Measurements from ENCODE around the gene CHST9.
A peak's percentile ranks its signal among the peaks of the same experiment; 100 is the strongest.

CHST9 gene

DNA sequence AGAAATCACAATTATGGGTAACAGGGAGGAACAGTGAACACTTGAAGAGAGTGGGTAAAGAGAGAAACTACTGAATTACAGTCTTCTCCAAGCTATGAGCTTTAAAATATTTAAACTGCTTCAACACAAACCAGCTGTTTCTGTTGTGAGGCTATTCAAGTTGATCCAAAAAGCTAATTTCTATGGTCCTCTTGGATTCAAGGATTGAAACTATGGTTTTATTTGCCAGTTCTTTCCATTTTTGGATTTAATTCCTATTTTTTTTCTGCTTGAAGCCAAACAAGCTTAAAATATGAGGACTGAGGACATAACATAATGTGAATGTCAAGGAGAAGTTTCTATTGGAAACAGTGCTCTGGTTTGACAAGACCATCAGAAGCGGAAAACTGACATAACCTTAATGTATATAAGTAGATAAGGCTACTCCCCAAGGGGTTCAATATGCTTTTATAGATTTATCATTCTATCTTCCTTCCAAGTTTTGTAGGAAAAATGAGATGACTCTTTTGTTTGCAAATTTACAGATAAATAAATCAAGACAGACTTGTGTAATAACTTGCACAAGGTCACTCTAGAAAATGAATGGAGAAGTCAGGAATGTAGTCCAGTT lies 258.9 kb downstream of the CHST9 start:
- peak in 1 of 4 experiments; percentile 8 for DNase-seq

DNA sequence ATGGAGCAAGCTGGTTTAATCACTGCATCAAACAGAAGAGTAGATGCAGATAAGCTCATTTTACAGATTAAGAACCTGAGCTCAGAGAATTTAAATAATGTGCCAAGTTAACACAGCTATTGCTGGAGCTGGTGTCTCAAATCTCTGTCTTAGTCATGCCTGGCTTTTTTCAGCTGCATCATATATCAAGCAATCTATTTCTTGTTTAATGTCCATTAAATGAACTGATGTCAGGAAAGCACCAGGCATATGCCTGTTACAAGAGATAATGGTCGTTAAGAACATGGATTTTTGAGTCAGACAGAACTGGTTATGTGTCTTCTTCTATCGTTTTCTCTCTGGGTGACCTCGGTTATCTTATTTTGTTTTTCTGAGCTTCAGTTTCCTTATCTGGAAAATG lies 259.8 kb downstream of the CHST9 start:
- DNase-seq = no peak

DNA sequence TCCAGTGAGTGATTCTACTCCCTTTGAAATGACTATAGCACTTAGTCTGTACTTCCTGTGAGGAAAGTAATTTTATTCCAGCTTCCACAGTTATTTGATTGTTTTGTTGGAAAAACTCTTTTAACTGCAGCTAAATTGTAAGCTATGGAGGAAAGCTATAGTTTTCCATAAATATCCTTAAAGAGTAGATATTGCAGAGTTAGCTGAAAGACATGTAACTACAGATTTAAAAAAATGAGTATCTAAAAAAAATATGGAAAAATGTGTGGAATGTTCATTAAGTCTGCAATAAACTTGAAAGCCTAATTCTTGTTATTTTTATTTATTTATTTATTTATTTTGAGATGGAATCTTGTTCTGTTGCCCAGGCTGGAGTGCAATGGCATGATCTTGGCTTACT lies 262.8 kb downstream of the CHST9 start:
- no peak for DNase-seq

DNA sequence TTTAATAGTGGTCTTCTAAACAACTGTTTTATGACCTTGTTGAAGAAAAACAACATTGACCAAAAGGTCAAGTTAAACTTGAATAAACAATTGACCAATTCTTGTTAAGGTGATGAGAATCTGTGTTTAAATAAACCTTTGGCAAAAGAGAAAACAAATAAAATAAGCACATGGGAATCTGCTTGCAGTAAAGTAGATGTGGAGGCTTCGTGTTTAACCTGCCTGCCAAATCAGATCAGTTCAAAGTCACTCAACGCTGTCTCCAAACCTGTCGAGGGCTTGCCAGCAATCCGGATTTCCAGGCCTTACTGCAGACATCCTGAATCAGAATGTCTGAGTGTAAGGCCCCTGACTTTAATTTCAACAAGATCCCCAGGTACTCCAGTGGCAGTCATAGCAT lies 264.5 kb downstream of the CHST9 start:
- DNase-seq = no peak

DNA sequence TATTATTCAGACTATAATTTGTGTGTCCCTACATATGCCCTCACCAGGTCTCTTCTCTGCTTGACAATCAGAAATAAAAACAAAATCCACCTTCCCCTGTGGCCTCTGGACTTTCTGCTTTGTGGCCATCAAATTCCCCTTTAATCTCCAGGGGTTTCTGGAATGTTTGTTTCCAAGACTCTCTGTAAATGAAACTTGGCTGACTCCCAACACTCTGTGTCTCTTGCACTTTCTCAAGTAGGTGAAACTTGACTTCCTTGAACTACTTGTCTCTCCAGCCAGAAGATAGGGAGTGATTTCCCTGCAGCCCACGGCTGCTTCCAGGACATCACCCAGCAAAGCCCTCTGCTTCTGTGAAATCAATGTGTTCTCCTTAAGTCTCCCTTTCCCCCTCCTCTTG lies 265.5 kb downstream of the CHST9 start:
- no peak for DNase-seq

DNA sequence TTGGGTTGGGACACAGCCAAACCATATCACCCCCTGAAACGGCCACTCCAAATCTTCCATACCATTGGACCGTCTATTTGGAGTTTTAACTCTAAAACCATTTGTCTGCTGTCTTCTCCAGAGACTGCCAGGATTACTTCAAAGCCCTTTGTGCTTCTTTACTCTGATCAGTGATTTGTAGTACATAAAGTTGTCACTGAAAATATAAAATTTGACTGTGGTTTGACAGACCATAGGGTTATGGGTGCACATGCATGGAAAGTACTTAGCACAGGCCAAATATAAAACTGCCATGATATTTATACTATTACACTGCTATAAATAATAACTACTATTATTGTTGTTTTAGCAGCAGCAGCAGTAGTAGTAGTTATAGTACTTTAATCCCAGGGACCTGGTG lies 265.9 kb downstream of the CHST9 start:
- DNase-seq = no peak

DNA sequence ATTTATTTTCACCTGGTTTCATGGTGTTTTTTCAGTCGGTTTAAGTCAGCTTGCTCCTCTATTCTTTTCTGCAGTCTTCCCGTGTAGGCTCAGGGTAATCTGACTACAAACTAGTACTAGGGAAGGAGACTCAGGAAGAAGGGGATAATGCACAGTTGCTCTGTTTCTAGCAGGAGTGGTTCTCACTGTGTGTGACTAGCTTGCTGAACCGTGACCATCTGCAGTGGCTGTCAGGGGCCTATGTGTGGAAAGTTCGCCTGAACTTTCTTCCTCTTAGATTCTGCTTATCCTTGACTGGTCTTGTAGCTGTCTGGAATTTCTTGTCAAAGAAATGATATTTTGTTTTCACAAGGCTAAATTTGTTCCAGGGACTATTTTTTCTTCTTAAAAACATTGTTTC lies 273.3 kb downstream of the CHST9 start:
- no peak for DNase-seq

DNA sequence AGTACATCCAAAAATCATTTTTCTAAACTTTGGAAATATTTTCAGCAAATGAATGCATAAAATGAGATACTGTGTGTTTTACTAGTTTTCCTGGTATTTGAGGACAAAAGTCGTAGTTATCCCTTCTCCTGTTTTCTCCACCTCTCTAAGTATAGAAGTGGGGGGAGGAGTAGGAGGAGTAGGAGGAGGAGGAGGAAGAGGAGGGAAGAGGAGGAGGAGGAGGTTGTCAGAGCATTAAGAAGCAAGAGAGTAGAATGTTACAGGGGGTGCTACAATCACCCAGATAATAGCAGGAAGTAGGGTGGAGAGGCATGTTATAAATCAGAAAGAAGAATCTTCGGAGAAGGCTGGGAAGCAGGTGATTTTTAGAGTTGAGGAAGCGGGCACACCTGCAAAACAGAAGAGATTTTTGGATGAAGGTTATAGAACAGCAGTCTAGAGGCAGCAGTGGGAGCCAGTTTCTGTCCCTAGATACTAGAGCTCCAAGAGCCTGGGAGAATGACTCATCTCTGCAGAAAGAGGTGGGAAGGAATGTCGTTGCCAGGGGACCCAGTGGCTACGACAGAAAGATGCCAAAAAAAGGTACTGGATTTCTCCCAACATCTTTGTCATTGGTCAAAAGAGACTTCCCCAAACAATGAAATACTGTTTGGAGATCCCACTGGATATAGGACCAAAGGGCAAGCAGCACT lies 275.4 kb downstream of the CHST9 start:
- no peak for DNase-seq

DNA sequence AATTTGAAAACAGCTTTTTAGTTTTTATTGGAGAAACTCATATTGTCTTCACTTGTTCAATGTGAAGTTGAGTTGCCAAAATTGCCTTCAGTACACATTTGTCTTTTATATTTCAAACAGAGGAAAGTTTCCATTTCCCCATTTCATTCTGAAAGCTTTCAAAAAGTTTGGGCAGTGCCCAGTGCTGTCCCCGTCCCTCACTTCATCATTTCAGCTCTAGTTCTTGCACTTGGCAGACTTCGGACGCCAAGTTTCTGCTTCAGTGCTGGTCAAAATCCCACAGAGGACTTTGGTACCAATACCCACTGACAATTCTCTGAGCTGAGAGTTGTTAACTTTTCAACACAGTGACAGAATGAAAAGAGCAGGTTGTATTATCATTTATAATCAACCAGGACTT lies 276.2 kb downstream of the CHST9 start:
- DNase-seq = no peak

DNA sequence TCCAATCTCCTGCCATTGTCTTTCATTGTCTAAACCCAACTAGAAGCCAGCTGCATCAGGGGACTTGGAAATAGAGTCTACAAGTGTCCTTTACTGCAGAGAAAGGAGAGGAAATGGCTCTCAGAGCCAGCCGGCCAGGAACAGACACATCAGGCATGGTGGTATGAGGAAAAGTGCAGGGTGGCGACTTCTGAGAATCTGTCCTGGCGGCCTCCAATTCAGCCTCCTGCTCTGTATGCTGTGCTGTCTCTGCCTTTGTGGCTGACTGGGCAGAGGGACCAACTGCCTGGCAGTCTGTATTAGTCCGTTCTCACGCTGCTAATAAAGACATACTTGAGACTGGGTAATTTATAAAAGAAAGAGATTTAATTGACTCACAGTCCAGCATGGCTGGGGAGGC lies 282.8 kb downstream of the CHST9 start:
- no peak for DNase-seq

DNA sequence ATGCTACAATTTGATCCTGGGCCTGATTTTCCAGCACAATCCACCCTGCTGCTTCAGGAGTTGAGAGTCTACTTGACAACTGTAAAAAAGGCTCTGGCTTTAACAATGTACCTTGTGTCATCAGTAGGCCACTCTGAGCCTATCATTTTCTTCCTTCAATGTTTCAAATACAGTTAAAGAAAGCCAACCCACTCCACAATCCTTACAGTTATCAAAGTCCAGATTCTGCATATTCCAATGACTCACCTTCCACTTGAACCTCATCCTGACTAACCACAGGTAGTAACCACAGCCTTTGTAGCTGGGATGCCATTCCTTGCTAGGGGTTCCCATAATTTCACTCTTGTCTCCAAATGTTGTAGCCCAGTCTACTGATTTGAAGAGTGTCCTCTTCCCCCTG lies 284.1 kb downstream of the CHST9 start:
- no peak for DNase-seq

DNA sequence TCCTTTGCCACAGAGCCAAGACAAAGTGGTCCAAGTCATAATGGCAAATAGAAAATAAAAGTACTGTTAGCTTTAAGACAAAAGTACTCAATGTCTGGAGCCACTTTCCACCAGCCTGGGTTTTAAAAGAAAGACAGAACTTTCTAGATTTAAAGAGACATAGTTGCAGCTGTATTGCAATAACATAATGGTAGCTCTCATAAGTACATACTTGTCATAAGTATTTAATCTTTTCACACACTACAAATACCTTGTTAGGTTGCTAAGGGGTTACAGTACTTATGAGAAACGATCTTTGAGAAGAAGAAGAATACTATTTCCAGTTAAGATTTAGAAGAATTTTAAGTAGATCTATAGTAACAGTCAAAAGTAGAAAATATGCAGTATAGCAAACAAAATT lies 290.7 kb downstream of the CHST9 start:
- no peak for DNase-seq

DNA sequence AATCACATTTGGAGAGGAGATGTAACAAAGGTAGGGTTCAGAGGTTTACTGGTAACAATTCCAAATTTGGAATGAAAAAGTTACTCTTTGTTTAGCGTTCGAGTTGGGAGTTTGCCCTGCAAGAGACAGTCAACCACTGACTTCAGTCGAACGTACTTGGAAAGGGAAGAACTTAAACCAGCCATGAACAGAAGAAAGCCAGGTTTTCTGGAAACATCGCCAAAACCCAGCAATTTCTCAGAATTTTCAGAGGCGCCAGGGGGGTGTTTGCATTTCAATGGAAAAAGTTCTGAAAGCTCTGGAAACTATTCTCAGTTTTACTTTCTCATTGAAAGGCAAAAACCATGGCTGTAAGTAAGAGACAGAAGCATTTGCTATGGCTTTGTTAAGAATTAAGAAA lies 291.1 kb downstream of the CHST9 start:
- DNase-seq = no peak

DNA sequence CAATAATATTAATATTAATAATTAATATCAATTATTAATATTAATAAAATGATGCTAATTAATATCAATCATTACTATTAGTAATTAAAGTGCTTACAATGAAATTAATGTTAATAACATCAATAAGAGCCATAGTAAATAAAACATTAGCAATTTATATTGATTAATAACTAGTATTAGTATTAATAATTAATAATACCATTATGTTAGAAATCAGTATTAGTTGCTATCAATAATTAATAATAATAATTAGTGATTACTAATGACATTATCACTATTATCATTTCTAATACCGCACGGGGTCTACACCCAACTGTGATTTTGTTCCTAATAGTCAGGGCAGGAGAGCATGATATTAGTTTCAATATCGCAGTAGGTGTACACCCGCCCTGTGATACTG lies 296.8 kb downstream of the CHST9 start:
- DNase-seq = no peak

DNA sequence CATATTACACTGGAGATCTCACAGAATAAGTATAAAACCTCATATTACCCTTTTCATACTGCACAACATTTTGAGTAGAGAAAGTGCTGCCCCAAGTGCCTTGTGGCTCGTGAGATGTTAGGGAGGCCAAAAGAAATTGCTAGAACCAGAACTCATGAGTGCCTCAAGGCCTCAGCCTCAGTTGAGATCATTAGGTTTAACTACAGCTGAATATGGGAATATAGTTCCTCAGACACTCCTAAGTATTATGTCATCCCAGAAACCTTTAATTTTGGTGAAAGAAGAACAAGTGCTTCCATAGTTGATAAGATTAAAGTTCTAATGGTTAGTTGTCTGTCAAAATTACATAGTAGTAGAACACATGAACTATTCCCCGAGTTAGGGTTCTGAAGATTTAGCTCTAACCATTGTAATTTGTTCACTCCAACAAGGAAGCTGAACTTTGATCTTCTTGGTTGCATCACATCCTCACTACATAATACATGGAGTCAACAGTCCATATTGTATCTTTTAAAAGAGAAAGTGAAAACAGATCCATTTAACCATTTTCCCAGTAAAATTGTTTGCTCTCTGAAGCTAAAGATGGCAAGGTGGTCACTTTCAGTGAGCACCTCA lies 310.0 kb downstream of the CHST9 start:
- peak in 2 of 4 experiments; percentile 36 to 39 for DNase-seq

DNA sequence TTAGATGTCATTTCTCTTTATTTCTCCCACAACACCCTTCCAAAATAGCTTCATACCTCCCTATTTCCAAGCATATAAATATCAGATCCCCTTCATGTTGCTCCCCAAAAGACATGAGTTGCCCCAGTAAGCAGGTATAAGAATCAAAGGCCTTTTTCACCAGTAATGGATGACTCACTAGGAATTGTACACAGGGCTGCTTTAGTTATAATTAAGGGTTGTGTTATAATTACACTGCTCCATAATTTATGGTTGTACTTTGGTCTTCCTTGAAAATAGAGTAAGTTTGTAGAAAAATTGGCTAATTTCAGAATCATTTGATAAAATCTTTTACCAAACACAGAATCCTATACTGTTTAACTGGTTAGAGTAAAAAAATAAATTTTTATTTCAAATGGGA lies 310.8 kb downstream of the CHST9 start:
- no peak for DNase-seq

DNA sequence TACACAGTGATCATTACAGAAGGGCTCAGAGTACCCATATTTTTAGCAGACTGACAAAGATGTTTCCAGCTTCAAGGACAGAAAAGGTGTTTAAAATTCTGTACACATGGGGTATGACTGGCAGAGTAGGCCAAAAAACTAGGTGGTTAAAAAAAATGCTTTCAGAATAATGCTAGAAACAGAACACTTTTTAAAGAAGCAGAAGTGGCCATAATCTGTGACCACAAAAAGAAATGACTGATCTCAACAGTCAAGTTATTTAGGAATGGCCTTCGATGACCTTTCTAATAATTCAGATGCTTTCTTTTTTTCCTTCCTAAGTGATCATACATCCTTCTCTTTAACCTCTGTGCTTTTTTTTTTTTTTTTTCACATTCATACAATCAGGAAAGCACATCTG lies 315.5 kb downstream of the CHST9 start:
- peak in 2 of 4 experiments; percentile 10 to 24 for DNase-seq

DNA sequence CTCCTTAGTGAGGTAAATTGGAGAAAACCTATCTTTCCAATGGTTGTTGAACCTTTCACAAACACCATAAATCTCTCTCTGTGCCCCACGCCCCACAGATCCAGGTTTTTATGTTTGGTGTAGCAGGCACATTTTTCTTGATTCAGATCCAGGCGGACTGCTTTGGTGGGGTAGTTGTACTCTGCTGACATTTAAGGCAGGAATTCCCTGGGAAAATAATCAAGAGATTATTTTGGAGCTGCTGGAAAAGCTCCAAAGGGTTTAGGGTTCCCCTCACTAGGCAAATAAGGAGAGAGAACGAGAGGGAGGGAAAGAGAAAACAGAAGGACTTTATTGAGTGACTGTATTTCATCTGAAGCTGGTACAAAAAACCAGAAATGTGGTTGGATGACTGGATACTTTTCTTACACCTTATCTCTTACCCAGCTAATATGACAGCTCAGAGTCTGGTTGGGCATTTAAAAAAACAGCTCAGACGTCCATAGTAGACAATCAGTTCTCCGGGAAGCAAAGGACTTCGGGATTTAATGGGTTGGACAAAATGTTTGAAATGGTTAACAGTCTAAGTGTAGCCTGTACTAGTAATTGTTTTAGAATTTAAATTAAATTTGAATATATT lies 316.0 kb downstream of the CHST9 start:
- no peak for DNase-seq

DNA sequence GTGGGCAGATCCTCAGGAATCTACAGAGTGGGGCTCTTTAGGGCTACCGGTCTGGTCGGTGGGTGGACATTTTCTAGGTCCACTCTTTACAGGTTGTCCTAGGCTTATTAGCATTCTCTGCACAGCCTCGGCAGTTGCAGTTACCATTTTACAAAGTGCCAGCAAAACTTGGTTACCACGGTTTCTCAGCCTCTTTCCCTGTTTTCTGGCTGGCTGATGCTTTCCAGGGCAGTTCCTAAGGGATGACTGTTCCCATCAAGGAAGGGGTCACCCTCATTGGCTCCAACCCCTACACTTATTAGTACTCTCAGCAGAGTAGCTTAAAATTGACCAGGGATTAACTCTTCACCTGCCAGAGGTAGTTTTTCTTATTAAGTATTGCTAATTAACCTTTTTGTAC lies 317.6 kb downstream of the CHST9 start:
- no peak for DNase-seq

DNA sequence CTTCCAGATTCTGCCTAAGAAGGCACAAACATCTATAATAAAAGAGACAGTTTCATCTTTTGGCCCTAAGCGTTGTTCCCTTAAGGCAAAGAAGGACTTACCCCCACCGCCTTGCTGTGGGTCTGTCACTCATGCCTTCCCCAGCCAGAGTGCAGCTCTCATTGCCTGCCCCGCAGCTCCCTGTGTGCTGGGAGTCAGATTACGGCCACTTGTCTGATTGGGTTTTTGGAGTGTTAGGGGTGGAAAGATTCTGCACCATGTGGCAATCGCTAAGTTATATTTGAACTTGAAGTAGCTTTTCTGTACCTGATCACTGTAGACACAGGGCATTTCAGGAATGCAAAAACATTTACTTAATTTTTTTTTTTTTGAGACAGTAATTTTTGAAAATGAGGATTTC lies 319.6 kb downstream of the CHST9 start, which contains the start of gene AQP4:
AQP4 (minus strand) TSS at position 151 of the 400 bp plus-strand sequence; CDS start at position 133, 18 bp downstream.
- DNase-seq = no peak

DNA sequence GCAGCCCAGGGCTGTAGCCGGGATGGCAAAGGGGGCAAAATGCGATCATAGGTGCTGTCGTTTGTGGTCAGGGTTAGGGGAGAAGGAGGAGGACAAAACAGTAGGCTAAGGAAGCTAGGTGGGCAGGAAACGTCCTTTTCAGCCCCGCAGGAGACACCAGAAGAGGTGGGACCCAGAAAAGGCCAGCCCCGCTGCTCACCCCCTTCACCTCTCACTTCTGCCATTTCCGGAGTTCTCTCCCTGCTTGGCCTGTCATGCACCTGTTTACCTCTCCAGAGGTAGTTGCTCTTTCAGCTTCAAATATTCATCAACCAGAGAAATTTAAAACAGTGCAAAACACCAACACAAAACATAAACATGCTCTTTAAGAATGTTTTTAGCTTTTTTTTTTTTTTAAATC lies 320.4 kb downstream of the CHST9 start:
- DNase-seq = no peak

DNA sequence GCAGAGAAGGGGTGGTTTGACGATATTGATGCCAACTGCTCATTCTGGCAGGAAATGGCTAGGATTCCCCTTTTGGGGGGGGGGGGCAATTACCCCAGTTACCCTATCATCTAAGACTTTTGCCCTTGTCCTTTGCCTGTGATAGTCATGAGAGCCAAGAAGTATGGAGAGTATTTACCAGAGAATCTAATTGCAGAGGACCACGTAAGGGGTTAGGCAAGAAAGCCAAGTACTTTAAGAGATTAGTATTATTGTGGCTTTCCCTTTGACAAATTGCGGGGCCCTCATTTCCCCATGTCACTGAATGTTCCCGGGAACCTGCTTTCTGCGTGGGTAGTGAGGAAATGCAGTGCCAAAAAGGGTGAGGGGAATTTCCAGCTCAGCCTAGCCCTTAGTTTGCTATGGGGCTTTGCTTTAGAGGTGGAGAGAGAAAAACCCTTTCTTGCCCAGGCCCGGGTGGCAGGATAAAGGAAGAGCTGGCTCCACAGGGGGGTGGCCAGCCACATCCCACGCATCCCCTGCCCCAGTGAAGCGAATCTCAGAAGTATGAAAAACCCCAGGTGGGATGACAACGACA lies 321.1 kb downstream of the CHST9 start:
- no peak for DNase-seq

DNA sequence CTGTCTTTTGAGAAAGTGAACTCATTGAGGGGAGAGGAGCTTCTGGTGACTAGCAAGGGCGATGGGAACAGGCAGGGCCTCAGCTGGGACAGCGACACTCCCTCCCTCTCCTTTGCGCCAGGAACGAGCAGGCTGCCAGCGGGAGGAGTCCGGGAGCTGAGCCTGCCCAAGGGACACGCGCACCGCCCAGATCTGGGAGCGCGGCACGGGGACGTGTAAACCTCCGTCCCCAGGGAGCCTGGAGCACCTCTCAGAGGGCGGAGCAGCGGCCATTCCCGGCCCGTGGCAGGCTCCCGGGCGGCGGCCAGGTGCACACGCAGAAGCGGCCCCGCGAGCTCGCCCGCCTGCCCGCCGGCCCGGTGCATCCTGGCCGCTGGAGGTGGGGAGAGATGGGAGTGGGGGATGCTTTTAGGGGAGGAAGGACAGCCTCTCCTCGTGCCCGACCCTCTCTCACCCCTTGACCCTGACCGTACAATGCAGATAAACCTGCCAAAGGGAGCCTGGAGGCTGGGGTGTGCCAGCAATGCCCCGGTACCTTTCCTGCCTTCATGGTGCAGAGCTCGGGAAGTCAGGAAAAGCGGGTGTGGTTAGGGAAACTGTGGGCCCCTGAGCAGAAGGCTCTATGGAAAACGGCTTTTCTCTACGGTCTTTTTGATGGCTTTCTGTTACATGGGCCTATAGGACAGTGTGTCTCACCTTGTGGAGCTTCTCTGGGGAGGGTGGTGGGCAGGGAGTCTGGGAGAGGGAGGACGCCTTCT lies 321.8 kb downstream of the CHST9 start:
- no peak for DNase-seq

Data from suppressor macrophage (primary cell).